ENCODE data around the gene IL9.

IL9 gene

DNA sequence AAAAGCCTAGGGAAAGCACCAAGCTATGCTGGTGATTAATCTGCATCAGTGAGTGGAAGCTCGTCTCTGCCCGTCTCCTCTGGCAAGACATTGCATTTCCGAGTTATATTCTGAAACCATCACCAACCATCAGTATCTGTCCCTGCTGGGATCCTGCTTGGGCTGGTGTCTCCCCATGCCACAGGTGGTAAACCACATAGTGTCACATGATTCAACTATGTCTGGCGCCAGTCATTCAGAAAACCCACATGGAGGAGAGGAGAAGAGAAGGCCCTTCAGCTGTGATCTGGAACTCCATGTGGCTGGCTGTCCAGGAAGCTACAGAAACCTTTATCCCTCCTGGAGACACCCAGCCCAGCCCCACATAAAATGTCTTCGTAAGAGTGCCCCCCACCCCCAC is 4.8 kb downstream of the IL9 start:
- DNase-seq = no peak

DNA sequence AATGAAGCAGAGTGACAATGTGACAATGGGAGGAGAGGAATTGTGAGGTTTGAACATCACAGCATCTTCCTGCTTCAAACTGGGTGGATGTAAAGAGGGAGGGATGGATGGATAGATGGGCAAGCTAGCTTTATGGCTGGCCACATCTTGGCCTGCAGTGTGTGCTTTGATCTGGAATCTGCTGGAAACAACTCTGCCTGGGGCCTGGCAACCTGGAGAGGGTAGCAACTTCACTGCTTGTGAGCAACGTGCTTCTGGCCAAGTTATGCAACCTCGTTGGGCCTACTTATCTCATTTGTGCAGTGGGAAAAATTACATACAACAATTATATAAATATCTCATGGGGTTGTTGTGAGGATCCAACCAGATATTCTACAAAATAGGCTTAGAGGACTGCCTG is 5.3 kb downstream of the IL9 start:
- DNase-seq = no peak

DNA sequence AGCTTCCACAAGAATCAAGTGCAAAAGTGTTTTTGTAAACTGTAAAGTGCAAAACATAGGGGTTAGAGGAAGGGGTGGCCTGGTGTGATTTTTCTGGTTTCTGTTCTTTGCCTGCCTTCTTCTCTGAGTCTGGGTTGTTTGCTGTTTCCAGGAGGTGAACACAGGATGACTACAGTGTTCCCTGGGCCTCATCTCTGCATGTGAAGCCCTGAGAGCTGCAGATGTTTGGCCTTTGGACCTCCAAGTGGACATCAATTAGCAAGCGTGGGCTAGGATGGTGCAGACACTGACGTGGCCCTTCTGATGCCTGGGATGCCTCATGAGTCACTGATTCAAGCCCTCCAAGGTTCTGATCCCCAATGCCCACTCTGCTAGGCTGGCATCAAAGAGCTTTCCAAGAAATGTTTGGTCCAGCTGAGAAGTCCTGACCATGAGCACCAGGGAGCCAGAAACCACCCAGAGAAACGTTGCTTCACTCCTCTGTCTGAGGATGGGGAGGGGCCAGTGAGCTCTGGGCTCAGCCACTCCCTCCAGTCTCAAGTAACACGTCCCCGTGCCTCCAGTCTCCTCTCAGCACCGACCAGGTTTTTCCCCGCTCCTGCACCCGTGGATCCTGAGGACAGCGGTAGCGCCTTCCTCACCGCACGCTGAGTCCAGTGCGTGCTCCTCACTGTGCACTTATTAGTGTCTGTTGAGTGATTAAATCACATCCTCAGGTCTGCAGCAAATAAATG is 7.6 kb downstream of the IL9 start:
- no peak for DNase-seq

DNA sequence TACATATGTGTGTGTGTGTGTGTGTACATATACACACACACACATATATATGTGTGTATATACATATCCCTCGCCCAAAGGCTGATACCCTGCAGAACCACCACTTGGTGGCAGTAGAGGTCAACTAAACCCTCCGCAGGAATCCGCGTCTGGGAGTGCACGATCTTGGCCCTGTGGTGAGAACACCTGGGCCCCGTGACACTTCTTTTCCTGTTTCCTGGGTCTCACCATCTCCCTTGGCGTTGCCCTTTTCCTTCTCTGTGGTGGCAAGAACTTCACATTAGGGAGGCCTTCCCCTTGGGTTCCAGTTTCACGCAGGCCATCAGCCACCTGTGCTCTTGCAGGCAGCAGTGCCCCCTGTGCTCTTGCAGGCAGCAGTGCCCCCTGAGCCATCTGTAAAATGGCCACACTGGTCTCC is 8.2 kb downstream of the IL9 start:
- peak; percentile 38 to 79 for DNase-seq

DNA sequence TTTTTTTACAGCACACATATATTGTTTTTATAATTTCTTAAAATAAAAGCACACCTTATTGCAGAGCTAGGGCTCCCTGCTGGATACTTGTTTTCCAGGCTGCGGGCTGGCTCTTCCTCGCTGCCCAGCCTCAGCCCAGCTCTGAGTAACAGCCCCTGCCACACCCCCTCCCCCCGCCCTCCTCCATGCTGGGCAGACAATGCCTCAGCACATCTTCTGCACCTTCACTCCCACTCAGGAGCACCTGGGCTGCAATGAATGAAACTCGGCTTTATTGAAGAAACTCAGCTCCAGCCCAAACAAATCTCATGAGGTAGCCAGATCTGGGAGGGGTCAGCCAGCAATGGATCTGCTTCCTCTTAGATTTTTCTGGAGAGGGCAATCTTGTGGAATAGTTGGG is 9.5 kb downstream of the IL9 start:
- DNase-seq = no peak

DNA sequence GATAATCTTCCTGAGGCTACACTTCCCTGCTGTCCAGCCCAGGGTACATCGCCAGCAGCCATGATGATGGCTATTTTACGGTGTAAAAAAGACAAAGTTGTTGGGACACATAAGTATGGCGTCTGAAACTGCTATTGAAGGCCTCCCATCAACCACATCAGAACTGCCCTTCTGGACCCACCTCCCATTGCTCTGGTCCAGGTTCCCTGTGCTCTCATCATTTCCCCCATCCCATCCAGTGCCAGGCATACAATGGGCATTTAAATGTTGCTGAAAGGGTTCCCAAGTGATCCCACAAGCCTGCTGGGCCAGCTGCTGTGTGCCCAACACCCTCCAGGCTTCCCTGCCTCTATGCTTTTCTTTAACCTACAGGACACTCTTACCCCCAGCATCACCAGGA is 10.6 kb downstream of the IL9 start:
- no peak for DNase-seq

DNA sequence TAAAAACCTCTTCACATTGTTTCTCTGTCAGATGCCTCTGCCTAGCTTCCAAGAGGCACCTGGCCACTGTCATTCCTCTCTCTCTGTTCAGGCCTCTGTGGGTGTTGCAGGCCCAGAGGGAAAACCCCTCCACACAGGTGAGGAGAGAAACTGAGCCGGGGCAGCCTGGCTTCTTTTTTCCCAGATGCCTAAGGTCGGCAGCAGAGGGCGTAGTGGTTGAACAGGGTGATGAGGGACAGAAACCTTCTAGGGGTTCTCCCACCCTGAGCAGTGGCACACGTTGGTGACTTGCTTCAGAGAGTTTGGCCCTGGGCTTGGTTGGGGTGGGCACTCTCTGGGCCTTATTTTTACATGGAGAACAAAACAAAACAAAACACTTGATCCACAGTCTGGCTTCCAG is 12.2 kb downstream of the IL9 start:
- no peak for DNase-seq

DNA sequence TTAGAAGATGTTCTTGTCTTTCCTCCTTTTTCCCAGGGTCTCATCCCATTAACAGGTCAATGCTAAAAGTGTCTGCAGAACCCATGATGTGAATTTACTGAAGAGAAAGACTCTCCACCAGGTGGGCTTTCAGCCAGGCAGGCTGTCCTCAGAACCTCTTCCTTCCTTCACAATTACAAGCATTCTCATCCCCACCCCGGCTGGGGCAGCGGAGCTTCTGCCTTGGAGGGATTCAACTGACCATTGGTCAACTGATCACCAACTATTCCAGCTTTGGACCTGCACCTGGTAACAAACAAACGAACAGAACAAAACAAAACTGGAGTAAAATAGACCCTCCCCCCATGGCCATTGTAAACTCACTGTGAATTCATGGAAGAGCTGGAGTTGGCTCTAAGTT is 12.6 kb downstream of the IL9 start:
- no peak for DNase-seq

DNA sequence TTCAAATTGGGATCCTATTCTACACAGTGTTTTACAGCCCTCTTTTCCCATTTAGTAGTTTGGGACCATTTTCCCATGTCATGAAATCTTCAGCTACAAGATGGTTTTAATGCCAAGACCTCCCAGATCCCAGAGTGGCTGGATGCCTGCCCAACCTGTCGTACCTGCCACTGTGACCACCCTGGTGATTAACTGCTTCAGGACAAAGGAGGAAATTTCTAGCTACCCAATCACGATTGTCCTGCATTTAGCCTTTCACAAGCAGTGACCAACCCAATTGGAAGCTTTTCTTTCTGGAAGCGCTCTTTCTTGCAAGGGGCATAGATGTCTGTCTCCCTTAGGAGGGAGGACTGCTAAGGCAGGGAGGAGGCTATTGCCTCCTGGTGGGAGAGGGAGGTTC is 13.8 kb downstream of the IL9 start:
- DNase-seq = no peak

DNA sequence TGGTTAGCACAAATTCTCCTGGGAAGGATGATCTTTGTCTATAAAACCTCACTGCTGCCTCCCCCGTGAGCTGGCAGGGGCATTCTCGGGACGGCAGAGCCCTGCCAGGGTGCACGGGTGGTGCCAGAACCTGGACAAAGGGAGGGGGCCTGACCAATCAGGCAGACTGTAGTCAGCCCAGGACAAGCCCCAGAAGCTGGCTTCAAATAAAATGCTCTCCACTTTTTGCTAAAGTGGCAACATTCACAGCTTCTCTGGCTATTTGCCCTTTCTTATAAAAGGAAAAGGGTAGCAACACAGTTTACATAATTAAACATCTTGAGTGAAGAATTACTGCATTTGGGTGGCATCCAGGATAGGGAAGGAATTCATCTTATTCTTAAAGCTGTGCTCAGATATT is 14.4 kb downstream of the IL9 start:
- no peak for DNase-seq

DNA sequence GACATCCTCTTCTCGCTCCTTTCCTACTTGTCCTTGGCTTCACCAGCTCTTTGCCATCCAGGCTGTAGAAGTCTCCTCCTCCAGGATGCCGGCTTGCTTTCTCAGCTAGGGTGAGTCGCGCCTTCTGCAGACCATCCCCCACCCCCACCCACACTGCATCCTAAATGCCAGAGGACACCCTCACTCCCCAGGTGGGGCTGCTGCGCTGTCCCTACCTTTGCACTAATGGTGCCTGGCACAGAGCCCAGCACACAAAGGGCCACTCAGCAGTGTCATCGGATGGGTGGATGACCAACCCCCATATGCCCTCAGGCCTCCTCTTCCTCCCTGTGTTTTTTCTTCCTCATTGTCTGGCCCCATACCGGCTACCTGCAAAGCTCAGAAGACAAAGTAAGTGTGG is 14.8 kb downstream of the IL9 start:
- DNase-seq = no peak

DNA sequence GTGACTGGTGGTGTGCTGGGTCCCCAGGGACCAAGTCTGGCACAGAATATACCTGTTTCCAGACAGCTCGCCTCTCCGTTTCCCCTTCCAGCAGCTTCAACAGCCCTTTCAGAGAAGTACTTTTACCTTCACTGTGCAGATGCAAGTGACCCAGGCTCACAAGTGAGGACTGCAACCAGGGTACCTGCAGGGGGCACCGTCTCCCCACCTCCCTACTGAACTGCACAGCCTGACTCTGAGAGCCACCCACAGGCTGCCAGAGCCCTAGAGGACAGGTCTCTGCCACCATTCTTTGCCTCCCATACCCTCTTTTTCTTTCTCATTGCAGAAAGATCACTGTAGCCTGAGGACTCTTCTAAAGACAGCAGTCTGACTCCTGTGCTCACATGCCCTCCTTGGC is 15.4 kb downstream of the IL9 start:
- DNase-seq = no peak

DNA sequence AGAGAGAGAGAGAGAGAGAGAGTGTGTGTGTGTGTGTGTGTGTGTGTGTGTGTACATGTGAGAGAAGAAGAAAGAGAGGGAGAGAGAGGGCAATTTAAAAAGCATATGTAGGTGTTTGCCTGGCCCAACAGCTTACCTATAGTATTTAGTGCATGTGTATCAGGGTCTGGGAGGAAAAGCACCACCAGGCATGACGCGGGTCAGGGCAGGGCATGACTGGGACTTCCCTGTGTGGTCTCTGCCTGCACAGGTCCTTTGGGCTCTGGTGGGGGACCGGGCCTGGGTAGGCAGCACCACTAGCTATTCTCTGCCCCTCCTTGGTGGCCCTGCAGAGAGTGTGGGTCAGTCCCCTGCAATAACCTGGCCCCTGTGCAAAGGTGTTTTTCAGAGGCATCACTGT is 16.1 kb downstream of the IL9 start:
- no peak for DNase-seq

DNA sequence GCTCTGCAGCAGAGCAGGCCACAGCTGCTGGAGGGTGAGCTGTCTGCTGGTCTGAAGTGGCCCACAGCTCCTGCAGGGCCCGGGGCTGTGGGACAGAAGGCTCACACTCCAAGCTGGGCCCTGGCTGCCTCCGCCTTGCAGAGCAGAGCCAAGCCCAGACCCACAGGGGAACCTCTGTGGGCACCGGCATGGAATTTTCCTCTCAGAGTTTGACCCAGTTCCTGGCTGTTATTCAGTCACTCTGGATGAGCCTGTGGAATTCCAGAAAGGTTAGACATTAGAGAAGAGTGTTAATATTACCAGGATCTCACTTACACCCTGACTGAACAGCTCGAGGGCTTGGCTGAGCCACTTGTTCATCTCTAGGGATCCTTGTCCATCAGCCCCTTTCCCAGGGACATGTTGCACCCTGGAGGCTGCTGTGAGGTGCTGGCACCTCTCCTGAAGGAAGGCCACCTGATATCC is 17.5 kb downstream of the IL9 start:
- DNase-seq = no peak

DNA sequence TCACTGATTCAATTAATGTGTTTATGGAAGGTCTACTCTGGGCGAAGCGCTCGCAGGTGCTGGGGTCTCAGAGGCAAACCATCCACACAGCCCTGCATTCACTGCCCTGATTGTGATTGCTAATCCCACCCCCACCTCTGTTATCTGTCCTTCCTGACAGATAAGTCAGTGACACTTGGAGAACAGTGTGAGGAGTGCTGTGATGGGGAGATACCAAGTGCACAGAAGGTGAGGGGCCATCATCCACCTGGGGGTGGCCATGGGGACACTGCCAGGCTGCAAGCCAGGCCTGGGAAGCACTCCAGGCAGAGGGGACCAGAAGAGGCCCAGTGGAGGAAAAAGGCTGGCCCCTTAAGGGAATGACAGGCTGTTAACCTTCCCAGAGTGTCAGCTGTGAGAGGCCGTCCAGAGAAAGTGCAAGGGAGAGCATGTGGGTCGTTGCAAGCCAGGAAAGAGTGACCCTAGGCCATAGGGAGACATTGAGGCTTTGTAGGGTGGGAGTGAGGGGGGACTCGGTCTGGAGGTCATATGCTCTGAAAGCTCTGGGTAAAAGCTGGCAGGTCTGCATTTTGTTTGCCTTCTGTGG is 18.0 kb downstream of the IL9 start:
- no peak for DNase-seq

DNA sequence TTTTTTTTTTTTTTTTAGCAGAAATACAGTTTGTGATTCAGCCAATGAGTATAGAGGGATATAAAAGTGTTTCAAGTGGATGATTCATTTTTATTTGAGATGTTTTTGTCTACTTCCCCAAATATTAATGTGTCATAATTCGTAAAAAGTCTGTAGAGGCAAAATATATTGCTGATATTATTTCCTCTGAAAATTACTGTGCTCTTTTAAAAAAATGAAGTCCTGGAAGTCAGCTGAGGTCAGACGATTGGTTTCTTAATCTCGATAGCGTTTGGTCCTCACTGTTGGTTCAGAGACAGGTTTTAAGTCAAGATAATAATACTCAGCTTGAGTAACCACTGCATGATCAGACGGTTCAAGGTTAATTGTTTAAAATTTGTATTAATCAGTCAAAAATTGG is 19.5 kb downstream of the IL9 start:
- peak; percentile 65 to 78 for DNase-seq

DNA sequence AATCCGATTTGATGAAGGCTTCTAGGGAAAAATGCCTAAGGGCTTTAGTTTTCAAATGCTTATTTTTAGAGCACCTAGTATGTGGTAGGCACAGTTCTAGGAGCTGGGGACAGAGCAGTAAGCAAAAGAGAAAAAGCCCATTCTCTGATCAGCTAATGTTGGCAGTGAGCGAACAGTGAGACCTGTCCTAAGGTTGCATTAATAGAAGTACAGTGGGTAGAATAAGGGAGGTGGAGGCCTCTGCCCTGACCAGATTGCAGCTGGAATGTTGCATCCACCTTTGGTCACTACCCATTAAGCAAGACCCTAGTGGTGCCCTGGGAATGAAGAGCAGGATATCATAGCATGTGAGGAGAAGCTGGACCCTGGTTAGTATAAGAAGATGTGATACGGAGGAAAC is 20.1 kb downstream of the IL9 start:
- no peak for DNase-seq

DNA sequence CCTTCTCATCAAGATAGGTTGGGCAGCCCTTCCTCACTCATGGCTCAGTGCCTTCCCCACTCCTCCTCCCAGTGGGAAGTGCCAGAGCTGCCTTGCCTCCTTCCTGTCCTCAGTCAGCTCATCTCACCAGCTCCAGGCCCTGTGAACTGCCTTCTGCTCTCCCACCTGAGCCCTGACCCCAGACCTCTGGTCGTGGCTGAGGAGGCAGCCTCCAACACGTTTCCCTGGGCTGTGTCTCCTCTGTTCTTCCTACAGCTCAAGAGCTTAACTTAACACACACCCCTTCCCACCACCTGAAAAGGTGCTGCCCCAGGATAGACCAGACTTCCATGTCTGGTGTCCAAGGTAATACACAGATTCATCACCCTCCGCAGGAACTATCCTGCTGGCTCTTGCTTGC is 21.2 kb downstream of the IL9 start:
- no peak for DNase-seq

DNA sequence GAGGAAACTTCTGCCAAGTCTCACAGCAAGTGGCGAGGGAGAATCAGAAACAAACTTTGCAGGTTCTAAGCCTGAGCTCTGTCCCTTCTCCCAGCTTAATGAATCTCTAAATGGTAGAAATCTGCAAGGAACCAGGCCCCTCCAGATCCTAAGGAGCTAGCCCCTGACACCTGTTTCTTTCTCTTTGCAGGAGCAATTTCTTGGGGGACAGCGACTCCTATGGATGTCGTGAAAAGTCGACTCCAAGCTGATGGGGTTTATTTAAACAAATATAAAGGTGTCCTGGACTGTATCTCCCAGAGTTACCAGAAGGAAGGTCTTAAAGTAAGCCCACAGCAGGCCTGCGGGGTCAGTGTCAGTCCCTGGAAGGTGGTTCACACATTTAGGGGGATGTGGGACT is 21.8 kb downstream of the IL9 start:
- no peak for DNase-seq

DNA sequence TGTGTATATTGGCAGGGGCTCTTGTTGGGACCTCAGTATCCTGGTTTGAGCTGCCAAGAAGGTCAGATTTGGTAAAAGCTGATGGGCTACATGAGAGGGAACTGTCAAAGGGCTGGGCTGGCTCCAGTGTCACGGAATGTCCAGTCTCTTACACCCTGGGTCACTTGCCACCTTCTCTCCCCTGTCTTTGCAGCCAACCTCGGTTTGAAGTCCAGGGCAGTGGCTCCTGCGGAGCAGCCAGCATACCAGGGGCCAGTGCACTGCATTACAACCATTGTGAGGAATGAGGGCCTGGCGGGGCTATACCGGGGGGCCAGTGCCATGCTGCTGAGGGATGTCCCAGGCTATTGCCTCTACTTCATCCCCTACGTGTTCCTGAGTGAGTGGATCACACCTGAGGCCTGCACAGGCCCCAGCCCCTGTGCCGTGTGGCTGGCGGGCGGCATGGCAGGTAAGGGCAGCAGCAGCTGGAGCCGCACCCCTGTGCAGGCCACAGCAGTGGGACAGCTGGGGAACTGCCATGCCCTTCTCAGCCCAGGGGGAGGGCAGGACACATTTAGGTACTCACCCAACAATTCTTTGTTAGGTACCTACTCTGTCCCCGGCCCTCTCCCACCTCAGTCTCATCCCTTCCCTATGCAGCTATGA is 24.2 kb downstream of the IL9 start:
- DNase-seq = no peak

DNA sequence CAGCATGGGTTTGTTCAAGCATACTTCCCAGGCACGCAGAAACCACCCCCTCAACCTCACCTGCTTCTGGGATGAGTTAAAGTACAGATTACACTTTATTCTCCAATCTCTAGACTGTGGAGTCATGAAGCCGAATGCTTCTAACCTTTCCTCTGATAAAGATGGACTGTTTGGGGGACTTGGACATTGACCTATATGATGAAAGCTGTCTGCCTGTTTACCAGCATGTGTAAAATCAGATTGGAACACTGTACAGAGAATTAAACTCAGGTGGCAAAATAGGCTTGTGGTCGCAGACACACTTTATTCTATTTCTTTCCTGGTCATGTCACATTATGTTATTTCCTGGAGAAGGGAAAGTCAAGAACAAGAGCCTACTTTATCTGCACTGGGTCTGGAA is 25.7 kb downstream of the IL9 start:
- no peak for DNase-seq

DNA sequence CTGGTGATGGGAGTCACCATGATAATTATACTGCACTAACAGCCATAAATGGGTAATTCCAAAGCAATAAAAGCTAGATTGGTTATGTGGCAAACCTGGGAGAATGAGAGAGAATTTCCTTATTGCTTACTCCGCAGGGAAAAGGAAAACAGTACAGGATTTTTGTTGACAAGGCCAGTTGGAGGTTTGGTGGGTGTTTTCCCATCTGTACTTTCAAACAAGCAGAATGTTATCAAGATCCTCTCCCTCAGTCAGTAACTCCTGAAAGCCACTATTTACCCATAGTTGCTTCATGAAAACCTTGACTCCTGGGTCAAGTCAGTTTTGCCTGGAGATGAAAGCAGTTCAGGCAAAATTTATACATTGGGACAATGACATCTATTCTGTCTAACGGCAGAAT is 26.4 kb downstream of the IL9 start:
- DNase-seq = no peak

DNA sequence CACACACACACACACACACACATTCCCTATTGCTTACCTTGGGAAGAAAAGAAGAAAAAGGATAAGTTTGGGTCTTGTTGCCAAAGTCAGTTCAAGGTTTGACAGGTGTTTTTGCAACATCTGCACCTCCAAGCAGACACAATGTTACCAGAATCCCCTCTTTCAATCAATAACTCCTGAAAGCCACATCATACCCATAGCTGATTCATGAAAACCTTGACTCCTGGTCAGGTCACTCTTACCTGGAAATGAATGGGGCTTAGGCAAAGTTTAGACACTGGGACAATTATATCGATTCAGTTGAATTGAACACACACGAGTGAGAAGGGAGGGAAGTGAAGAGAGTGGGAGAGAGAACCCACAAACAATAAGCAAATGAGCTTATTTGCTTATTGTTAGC is 27.0 kb downstream of the IL9 start:
- no peak for DNase-seq

DNA sequence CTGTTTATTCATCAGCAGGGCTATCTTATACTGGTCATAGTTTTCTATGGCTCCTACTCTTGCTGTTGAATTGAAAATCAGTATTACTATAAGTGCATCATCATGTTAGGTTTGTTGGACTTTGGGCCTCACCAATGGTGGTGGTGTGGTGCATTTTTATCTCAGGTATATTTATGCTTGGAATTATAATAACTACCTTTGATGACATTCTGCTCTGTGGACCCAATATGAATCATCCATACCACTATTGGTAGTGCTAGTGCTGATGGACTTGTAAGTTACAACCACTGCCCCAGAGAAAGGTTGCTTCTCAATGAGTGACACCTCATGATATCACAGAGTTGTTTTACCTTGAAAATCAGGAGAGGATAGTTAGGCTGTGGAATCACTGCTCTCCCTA is 28.0 kb downstream of the IL9 start:
- DNase-seq = no peak

DNA sequence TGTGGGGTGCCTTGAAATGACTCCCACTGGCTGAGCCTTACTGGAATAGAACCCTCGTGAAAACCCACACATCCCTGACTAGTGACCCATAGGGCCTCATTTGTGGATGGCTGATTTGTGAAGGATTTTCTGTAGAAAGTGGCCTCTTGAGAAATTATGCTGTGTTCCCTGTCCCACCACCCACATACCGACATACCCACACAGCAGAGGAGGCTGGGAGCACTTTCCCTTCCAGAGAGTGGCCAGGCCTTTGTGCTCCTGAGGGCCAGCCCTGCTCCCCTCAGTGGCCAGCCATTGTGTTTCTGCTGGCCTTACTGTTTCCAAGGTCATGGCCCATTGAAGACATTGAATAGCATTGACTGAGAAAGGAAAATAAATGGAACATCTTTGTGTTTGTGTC is 29.6 kb downstream of the IL9 start:
- DNase-seq = peak; percentile 40 to 72

All from inflammatory macrophage treated with lipopolysaccharide for 1 hour (primary cell).